IPS DF 4.7 (cell line): ENCODE measurements around the gene P4HB.

Experiments
- DNase-seq: peaks from one replicate; pipeline ENCODE4 v3.0.0-alpha.2; 2013; ENCODE audit warnings: low spot score; ENCODE audit errors: extremely low read depth

P4HB gene

DNA sequence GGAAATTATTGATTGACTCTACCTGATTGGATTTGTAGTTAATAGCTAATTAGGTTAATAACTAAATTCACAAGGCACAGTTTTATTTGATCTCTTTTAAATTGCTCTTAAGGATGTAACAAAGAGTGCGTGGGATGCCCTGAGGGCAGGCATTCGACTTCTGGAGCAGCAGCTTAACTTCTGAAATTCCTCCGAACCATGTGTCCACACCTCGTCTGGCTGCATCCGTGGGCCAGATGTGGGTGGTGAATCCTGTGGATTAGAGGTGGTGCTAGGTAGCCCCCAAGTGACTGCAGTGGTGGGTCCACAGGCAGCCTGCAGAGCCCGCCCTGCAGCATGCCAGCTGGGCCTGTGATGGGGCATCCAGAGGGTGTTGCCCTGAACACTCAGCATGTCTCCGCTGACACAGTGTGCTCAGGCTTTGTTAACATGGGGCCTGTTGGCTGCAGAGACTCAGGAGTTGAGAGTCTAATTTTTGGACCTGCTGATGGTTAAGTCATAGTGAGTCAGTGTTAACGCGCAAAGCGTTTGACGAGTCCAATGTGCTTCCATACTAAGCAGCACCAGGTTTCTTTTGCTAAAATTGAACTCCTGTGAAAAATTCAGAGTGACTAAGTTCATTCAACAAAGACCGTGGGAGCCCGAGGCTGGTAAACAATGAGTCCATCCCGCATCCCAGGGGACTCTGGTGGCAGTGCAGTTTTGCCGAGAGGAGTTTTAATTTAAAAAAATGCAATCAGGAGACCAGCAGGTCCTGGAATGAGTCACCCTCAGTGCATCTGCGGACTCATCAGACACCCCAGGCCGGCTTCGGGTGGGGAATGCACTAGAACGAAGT, 37.9 kb upstream of the P4HB start:
- no peak for DNase-seq

DNA sequence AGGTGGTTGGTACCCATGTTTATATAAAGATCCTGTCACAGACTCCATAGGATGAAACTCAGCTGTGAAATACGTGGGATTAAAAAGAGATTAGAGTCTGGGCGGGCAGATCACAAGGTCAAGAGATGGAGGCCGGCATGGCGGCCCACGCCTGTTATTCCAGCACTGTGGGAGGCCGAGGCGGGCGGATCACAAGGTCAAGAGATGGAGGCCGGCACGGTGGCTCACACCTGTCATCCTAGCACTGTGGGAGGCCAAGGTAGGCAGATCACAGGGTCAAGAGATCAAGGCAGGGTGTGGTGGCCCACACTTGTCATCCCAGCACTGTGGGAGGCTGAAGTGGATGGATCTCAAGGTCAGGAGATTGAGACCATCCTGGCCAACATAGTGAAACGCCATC, 35.1 kb upstream of the P4HB start:
- no peak for DNase-seq

DNA sequence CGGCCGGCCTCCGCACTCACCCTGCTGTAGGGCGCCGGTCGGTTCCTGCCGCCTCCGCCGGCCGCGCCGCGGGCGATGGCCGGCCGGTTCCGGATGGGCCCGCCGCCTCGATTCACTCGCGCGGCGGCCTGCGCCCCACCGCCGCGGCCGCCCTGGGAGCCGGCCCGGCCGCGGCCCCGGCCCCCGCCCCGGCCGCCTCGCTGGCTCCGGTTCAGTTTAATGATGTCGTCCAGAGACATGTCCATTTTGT, 30.9 kb upstream of the P4HB start:
- no peak for DNase-seq

DNA sequence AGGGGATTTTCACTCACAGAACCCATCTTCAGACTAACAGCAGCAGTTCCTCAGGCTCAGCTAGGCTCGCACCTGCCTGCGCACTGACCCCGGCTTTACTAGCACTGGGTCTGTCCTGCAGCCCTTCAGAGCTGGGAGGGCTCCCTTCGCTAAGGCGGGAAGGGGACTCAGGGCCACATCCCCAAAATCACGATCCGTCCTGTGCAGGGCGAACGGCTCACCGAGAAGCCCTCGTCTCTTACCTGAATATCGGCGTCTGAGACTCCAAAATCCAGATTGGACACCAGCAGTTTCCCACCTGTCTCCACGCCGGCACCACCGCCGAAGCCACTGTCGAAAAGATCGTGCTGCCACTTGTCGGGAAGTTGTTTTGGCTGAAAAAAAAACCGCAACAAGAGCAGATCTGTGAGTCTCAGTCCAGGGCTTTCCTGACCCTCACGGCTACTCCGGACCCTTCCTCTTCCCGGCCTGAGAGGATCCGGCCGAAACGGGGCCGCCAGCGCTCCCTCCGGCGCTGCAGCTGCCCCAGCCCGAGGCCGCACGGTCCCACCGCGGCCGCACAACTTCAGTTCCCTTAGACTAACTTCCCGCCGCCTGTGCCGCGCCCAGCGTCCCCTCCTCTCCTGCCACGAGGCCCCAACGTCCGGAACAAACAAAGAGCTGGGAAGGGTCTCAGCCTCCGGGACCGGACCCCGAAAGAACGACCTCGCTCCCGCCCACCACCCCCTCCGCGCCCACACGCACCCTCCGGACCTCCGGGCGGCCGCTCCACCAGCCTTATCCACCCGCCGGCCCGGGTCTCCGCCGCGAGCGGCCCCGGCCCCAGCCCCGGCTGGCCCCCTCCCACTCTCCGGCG, 30.3 kb upstream of the P4HB start:
- DNase-seq: no peak

DNA sequence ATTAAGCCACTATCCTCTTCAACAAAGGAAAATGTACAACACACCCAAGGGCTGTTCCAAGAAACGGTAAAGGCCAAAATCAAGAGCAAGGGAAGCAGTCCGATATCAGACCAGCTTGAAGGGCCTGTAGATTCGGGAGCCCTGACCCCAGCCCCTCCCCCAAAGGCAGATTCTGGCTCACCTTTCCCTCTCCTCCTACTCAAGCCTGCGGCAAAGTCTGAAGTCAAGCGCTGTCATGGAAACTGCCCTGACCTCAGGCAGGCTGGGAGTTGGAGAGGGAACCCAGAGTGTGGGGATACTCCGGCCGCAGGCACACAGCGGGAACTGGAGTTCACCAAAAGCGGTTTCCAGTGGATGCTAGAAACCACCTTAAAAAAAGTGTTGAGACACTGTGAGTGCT, 29.3 kb upstream of the P4HB start:
- DNase-seq: no peak

DNA sequence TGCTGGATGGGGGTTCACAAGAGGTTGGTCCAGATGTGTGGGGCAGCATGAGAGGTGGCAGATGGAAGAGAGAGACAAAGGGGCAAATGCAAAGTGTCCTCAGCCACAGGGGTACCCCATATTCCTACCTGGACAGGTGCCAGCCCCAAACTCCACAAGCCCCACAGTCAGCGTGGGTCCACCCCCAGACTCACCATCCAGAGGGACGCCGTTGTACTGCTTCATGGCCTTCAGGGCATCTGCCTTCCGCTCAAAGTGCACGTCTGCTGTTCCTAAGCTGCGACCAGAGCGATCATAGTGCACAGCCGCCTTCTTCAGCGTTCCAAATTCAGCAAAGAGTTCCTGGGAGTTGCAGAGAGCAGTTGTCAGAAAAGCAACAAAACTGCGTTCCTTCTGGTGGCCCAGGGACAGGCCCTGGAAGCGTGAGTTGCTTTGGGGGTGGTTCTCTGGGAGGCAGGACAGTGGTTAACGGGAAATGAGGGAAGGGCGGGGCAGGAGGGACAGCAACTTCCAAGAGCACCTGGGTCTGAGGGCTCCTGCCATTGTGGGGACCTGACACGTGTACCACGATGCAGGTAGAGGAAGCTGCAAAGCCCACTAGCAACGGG, 28.8 kb upstream of the P4HB start:
- DNase-seq: no peak

DNA sequence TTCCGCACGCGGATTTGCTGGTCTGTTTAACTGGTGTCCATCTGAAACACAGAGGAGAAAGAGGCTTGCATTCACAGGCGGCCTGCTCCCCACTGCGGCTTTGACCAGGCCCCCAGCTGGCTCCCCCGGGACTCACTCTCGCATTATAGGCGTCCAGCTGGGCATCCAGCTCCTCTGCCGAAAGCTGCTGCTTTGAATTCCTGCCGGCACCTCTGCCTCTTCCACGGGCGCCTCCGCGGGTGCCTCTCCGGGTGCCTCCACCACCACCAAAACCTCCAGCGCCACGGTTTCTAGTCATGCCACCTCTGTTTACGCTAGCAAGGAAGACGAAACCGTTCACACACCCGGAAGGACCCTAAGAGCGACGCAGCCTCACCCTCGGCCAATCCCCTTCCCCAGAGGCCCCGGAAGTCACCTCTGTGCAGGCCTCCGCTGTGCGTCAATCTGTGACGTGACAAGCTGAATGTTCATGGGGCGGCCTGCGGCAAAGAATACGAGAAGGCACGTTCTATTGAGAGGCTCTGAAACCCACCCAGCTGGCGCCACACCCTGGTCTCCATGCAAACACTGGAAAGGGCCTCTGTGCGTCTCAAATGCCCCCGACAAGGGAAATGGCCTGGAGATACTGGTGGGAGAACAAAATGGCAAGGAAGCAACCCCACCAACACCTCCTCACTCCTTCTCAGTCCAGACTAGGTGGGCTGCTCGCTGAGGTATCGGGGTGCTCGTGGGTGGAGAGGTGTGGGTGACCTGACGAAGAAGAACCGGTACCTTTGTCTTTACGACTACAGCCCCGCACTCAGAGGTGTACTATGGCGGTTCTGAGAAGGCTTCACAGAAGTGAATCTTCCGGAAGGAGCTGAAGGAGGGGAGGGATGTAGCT, 28.0 kb upstream of the P4HB start:
- DNase-seq: no peak

DNA sequence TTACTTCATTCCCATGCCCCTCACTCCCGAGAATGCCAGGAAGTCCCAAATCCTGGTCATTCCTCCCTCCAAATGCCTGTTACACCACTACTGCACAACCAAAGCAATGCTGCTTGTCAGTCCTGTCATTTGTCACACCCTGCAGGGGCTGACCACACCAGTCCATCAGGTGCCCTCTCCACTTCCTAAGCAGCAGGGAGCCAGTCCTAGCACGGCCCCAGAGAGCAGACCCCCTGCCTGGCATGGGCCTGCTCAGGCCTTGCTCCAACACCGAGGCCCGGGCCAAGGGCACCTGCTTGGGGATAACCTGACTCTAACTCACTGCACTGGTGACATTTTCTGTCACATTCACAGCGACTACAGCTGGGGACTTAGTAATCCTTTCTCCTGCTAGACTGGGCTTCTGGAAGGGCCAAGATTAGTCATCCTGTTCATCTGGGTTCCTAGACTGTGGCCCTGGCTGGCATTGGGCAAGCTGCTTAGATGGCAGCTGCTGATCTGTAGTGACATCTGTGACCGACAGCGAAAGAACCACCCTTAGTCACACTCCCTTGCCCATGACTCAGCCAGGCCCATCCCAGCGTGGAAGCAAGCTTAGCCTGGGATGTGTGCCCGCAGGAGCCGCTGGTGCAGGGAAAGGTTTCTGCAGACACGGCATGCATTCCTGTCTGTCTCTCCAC, 25.7 kb upstream of the P4HB start:
- no peak for DNase-seq

DNA sequence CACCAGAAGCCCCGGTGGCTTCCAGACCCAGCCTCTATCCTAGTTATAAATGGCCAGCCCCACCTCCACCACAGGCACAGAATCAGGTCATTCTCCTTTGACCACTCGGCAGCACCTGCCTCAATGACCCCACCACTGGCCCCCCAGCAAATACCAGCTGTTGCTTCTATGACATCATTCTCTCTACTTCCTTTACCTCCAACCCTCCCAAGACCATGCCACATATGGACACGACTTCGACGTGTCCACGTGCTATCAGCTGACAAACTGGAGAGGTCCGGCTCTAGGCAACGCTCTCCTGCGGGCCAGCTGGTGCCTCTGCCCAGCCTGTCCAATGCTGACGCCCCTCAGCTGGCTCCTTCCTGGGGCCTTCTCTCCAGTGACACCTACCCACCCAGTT, 25.1 kb upstream of the P4HB start:
- DNase-seq: no peak

DNA sequence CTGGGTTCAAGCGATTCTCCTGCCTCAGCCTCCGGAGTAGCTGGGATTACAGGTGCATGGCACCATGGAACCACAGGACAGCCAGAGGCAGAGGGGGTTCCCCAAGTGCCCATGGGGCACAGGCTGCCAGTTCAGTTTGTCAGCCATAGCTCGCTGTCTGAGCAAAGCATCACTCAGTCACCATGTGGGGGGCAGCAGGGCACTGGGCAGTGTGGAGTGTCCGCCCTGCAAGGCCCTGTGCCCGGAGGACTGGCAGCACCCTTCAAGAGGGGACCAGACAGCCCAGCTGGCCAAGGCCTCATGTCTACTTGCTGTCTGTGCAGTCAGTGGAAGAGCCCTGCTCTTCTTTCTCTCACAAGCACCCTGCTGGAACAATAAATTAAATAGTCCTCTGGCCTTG, 24.6 kb upstream of the P4HB start:
- no peak for DNase-seq

DNA sequence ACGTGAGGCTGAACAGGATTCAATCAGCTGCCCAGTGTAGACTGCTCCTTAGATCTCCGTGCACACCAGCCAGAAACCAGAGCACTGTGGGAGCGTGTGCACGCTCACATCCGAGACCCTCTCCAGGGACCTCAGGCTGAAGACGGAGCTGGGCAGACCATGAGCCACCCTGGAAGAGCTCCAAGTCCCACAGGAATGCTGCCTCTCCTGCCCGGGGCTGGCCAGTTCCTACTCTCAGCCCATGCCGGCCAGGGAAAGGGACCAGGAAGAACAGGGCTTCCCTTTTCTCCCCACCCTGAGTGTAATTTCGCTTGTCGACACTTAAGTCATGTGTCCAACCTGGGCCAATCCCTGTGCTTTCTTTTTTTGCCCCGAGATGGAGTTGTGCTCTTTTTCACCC, 24.2 kb upstream of the P4HB start:
- DNase-seq: no peak

DNA sequence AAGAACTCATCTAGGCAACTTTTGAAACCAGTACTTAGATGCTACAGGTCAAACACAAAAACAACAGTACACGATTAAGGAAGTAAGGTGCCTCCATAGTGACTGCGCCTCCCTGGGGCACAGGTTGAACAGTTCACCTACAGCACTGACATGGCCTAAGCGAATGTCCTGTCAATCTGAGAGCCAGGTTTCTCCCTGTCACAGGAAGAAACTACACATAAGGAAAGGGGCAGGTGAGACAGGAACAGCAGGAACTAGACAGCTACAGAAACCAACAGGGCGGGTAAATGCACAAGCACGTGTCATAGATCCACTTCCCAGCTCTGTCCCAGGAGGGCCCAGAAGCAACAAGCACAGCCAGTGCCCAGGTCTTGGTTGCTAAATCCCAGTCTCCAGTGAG, 18.8 kb upstream of the P4HB start:
- no peak for DNase-seq

DNA sequence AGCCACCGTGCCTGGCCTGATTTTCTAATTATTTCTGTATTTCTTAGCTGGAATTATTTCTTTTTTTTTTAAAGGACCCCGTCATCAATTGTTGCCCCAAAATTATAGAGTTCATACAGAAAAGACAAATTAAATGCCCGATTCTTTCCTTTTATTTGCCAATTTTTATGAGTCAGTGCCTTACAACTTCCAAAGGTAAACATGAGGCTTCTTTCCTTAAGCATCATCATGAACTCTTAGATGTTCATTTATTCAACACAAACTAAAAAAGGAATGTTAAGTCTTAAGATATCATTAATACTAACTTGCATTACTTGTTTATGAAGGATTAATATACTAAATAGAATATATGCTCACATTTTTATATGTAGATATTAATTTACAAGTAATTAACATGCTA, 18.0 kb upstream of the P4HB start:
- DNase-seq: no peak

DNA sequence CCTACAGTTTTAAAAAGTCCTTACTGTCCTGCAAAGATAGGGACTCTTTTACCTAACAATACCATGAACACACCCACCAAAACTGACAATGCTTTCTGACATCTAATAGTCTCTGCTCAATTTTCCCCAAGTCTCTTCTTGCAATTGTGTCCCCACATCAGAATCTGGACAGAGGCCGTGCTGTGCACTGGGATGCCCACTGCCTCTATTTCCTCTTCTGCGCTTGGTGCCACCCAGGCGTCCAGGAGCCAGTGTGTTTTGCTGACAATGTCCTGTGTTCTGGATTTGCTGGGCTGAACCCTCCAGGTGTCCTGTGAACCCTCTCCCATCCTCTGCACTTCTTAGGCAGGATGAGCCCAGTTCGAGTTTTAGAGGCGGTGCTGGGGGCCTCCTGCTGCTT, 17.2 kb upstream of the P4HB start:
- no peak for DNase-seq

DNA sequence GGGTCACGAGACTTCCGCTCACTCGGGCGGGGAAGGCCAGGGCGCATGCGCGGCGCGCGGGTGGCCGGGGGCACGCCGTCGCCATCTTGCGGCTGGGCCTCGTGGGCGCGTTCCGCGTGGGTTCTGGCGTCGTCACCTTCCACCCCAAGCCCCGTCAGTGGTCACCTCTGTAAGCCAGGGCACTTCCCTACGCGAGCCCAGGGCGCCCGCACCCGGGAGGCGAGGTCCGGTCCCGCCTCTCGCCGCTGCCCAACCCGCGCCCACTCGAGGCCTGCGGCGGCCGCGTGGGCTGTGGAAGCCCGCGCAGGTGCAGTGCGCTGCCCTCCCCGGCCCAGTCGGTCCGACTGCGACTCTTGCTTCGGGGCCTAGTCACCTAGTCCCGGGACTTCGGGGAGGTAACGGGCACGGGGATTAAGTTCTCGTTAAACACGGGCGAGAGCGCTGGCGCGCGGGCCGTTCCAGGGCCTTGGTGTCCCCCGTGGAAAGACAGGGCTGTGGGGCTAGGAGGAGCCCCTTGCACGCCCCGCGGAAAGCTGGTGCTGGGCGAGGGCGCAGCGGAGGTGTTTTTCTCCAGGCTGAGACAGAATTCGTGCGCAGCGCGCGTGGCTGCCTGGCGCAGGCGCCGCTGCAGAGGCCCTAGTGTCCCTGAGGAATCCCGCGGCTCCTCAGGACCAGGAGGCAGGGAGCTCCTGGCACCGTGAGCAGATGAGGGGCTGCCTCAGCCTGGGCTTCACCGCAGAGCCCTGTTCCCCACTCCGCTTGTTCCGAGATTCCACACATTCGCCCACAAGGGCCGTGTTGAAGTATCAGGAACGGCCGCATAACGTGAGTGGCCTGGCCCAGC, 11.3 kb upstream of the P4HB start:
- no peak for DNase-seq

DNA sequence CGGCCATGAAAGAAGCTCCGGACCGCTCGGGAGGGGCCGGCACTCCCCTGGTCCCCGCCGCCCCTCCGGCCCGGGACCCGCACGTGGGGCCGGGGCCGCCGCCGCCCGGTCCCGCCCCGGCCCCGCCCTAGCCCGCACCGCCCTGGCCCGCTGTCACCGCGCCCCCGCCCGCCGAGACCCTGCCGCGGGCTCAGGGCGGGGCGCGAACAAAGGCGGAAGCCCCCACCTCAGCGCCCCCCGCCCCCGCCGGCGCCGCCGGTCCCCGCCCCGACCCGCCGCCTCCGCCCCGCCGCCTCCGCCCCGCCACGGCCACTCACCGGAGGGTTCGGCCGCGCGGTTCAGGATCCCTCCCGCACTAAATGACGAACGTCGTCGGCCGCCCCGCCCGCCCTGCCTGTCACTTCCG, 10.6 kb upstream of the P4HB start, which contains the start of gene ARHGDIA:
Gene ARHGDIA (minus strand): TSS at position 357 of the 406 bp plus-strand sequence. CDS start 1,407 bp downstream, outside the sequence.
- DNase-seq: no peak

DNA sequence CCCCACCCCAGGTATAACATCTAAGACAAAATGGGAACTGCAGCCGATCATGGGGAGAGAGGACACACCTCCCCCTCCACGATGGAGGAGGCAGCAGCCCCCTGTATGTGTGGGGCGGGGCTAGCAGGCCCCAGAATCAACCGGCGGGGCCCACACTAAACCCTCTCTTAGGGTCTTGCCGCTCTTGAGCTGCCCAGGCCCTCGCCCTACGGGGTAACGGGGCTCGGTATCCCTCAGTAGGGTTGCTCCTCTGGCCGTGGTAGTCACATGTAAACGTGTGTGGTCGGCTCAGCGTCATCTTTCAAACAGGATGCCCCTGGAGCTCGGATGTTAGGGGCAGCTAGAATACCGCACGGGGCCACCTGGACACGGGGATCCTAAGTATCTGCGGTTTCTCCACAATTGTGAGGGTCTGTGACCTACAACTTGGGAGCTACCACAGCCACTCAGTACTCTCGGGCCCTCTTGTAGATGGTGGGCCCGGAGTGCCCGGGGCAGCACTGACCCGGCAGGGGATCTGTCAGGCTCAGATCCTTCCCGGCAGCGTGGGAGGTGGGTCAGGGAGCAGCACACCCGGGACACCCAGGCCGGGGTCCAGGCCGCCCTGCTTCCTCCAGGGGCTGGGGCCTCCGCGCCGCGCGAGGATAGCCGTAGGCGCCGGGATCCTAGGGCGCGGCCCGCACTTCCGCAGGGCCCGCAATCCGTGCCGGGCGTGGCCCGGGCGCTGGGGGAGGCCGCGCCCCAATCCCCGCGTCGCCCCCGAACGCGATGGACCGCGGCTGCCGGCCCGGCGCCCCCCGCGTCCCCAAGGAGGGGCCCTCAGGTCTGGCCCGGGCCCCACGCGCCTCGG, 10.0 kb upstream of the P4HB start:
- DNase-seq: no peak

DNA sequence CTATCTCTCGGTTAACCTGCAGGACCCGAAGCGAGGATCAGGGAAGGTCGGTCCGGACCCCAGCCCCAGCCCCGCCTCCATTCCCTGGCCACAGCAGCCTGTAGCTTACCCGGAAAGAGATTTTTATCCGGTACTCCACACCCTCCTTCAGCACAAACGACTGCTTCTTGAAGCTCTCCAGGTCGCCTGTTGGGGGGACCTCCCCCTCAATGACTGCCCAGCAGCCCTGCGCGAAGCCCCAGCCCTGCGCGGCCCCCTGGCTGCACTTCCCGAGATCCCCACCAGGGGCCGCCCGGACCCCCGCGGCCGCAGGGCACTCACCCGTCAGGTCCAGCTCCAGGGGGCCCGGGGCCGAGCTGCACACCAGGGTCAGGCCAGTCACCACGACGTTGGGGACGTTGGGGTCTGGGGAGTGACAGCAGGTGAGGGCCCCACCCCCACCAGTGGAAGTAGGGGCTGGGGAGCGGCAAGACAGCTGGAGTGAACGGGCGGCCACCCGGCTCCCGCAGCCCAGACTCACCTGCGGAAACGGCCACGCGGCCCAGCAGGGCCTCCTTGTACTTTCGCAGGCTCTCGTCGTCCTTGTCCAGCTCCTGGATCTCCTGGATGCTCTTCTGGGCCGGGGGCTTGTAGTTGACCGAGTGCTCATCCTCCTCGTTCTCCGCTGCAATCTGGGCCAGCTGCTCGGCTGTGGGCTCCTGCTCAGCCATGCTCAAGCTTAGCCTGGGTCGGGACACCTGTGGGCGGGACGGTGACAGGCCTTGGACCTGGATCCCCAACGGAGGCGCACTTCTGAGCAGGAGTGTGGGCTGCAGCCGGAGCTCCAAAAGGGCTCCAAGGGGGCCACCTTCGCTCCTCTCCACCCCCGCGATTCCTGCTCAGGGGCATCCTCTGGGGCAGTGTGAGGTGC, 9.1 kb upstream of the P4HB start:
- no peak for DNase-seq
